Cardiac muscle cell (in vitro differentiated cells and primary cell): ENCODE data around the gene MYBPH. TPM values are rescaled to one million over a fixed set of nuclear protein-coding genes. Genes with fewer than 3 reads are reported as not detected.

ENCODE experiments used
- DNase-seq, 2 donors: peaks; one replicate each; pipeline versions ENCODE4 v3.0.0 to v3.0.0-alpha.2; 2010 to 2017; ENCODE audit warnings: low read depth in 1 of 2, low spot score in 1 of 2
- H3K27ac ChIP-seq: fragments of 200-600 bp; sonication (generic); 2 replicates; pipeline ENCODE4 v1.5.1; 2016
- H3K27me3 ChIP-seq: fragments of 200-600 bp; sonication (generic); 2 replicates; pipeline ENCODE4 v1.6.0; 2016; ENCODE audit warnings: control low read depth
- H3K36me3 ChIP-seq: fragments of 200-600 bp; sonication (generic); 2 replicates; pipeline ENCODE4 v1.5.1; 2016; ENCODE audit warnings: control low read depth
- H3K4me1 ChIP-seq: fragments of 200-600 bp; sonication (generic); 2 replicates; pipeline ENCODE4 v1.8.1; 2017; ENCODE audit warnings: low read depth, mild to moderate bottlenecking, mixed run types
- H3K4me3 ChIP-seq: fragments of 200-600 bp; sonication (generic); 2 replicates; pipeline ENCODE4 v1.5.1; 2016; ENCODE audit warnings: mild to moderate bottlenecking
- H3K9me3 ChIP-seq: fragments of 200-600 bp; sonication (generic); 2 replicates; pipeline ENCODE4 v1.5.1; 2017; ENCODE audit warnings: low read depth, mild to moderate bottlenecking, control low read depth
- polyA plus RNA-seq: library from polyadenylated mRNA; unstranded; fragments of >200 nt; fragmentation: Nextera tagmentation; extraction: Ambion mirVana; gene quantifications from 2 replicates; pipeline ENCODE4 v1.2.1, GENCODE V29; 2016
- total RNA-seq: library from RNA; depleted of rRNA; stranded (reverse); fragments of >200 nt; gene quantifications from 2 replicates; pipeline ENCODE4 v1.2.3, GENCODE V29; 2016
- TF ChIP-seq, protein P1 (sequence below): IDR thresholded peaks from 2 replicates; pipeline ENCODE4 v1.5.1; 2012; ENCODE audit warnings: low read depth, mild to moderate bottlenecking, low read length

MYBPH gene
- total and polyA plus RNA-seq, 2 experiments from 2014 or later = 1.4 to 2.1 TPM

DNA sequence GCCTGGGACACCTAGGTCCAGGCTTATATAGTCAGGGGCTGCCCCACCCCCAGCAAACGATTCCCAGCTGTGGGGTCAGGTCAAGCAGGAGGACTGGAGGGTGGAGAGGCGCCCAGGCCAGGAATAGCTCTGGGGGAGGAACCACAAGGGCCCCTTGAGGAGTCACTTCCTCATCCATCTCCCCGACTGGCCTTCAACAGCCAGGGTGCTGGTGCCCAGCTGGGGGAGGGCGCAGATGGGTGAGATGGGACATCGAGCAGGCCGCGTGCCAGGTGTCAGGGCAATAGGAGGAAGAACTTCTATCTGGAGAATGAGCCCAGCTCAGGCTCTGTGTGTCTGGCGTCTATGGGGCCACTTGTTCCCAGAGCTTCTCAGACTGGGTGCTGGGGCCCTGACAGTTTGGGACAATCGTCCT, 208 bp upstream of the MYBPH start:
- no peaks in the 10 kb centered on the region for H3K27me3 ChIP-seq
- H3K27ac ChIP-seq = no peak overlapping the region
- H3K4me3 ChIP-seq = no peak overlapping the region

DNA sequence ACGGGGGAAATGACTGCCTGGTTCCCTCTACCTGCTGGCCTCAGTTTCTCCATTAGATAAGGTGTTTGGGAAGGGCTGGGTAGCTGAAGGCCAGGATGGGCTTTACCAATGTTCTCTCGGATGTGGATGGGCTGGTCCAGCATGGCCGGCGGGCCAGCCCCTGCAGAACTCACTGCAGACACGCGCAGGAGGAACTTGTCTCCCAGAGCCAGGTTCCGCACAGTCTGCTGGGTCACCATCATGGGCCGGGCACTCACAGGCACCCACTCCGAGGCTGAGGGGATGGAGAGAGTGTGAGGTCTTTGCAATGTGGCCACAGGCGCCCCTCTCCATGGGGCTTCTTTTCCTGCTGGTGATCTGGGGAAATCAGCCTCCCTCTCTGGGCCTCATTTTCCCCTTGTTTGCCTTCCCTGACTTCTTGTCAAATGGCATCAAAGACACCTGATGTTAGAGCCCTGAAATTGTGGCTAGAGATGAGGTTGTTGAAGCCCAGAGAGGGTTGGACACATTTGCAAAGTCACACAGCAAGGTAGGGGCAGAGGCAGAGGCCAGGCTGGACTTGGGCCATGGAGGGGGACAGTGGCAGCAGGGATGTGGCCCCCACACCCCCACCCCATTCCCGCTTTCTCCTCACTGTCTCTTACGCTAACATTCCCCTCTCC, 1.2 kb downstream of the MYBPH start:
- Histone ChIP-seq H3K9me3 (no peaks in the 10 kb centered on the region), H3K4me3 (no peak overlapping the region), H3K36me3 (no peaks in the 10 kb centered on the region), H3K27me3 (no peaks in the 10 kb centered on the region), H3K4me1 (peaks cover 21% of the 10 kb centered on the region), H3K27ac (no peak overlapping the region)
- no peak for DNase-seq
- TF ChIP-seq, protein P1, sequence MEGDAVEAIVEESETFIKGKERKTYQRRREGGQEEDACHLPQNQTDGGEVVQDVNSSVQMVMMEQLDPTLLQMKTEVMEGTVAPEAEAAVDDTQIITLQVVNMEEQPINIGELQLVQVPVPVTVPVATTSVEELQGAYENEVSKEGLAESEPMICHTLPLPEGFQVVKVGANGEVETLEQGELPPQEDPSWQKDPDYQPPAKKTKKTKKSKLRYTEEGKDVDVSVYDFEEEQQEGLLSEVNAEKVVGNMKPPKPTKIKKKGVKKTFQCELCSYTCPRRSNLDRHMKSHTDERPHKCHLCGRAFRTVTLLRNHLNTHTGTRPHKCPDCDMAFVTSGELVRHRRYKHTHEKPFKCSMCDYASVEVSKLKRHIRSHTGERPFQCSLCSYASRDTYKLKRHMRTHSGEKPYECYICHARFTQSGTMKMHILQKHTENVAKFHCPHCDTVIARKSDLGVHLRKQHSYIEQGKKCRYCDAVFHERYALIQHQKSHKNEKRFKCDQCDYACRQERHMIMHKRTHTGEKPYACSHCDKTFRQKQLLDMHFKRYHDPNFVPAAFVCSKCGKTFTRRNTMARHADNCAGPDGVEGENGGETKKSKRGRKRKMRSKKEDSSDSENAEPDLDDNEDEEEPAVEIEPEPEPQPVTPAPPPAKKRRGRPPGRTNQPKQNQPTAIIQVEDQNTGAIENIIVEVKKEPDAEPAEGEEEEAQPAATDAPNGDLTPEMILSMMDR = no peak

More for the DNA sequence above, 208 bp upstream of the MYBPH start:
- DNase-seq = no peak
- no peaks in the 10 kb centered on the region for H3K9me3 ChIP-seq
- TF ChIP-seq, protein P1 = no peak
- no peaks in the 10 kb centered on the region for H3K36me3 ChIP-seq
- H3K4me1 ChIP-seq = peaks cover 21% of the 10 kb centered on the region

DNA sequence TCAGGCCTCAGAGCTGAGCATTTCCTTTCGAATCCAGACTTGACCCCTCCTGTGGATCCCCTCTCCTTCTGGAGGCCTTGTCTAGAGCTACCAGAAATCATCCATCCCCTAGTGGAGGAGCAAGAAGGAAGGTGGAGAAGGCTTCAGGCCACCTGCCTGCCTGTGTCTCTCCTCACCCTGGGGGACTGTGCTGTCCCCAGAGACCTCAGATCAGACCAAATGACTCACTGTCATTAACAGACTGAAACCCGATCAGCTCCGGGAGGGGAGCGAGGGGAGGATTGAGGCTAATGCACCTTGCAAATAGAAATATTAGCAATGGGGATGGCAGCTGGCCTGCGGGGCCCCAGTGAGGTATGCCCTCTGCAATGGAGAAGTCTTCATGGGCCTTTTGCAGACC, 2.1 kb downstream of the MYBPH start:
- no peak for DNase-seq
- H3K9me3 ChIP-seq = no peaks in the 10 kb centered on the region
- H3K4me1 ChIP-seq = peaks cover 21% of the 10 kb centered on the region
- no peaks in the 10 kb centered on the region for H3K27me3 ChIP-seq
- no peak overlapping the region for H3K27ac ChIP-seq
- H3K4me3 ChIP-seq = no peak overlapping the region
- H3K36me3 ChIP-seq = no peaks in the 10 kb centered on the region
- TF ChIP-seq, protein P1 = no peak

DNA sequence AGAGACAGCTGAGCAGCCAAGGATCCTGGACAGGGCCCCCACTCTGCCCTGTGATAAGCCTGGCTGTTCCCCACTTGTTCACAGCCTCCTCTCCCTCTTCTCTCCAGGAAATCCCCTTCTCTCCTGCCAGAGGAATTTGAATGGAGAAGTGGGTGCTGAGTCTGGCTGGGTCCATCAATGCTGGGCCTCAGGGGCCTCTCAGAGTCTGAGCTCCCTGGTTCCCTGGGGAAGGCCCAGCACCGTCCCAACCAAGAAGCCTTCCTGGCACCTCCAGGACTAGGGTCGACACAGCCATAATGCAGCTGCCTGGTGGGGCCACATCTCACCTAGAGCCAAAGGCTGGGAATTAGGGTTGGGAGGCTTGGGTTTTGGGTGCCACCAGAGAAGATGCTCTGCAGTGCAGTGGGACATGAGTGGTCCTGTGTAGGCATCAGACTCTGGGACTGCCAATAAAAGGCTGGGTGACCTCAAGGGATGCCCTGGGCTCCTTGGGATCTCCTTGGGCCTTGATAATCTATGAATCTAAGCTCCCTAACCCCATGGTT, 2.5 kb downstream of the MYBPH start:
- Histone ChIP-seq H3K27me3 (no peaks in the 10 kb centered on the region), H3K27ac (no peak overlapping the region), H3K4me1 (peaks cover 21% of the 10 kb centered on the region), H3K9me3 (no peaks in the 10 kb centered on the region), H3K4me3 (no peak overlapping the region), H3K36me3 (no peaks in the 10 kb centered on the region)
- TF ChIP-seq, protein P1 = no peak
- DNase-seq = no peak

DNA sequence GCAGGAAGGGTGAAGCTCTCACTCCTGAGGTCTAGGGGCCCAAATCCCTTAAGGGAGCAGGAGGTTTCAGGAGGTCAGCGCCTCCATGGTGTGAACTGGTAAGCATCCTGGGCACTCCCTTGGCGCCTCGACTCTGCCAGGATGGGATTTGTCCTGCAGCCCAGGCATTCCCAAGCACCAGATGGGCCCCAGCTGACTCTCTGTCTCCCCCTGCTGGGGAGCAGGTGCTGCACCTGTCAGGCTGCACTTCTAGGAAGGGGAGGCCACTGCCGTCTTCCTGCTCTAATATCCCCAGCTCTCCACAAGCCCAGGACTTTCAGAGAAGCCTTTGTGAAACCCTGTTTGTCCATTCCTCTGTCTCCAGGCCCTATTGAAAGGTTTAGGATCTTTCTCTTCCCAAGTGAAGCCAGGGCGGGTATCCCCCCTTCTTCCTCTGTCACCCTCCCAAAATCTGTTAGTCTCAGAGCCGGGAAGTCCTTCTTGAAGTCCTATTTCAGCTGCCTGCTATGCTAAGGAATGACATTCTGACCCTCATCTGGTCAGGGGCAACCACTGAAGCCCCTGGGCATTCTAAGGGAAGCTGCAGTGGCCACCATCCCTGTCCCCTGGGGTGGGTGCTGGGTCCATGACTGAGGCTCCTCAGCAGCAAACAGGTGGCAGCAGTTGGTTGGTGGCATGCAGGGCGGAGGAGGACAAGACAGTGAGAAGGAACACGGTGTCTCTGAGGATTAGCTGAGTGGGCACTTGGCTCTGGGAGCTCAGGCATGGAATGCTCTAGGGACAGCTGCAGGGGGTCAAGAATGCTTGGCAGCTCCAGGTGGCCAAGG, 3.2 kb downstream of the MYBPH start:
- Histone ChIP-seq H3K9me3 (no peaks in the 10 kb centered on the region), H3K4me3 (no peak overlapping the region), H3K4me1 (peaks cover 21% of the 10 kb centered on the region), H3K36me3 (no peaks in the 10 kb centered on the region), H3K27me3 (no peaks in the 10 kb centered on the region), H3K27ac (no peak overlapping the region)
- TF ChIP-seq, protein P1 = peak; percentile 78
- peak; percentile 75 to 82 for DNase-seq
